Endodermal cell (in vitro differentiated cells): ENCODE results near the gene ASB15. TPM values are rescaled to one million over a fixed set of nuclear protein-coding genes. Genes with fewer than 3 reads are reported as not detected.

ENCODE experiments used
- DNase-seq: peaks from one replicate; pipeline ENCODE4 v3.0.0-alpha.2; 2017
- H3K27ac ChIP-seq: 2 replicates; pipeline ENCODE4 v1.5.1; 2013; ENCODE audit warnings: mild to moderate bottlenecking, low read depth, low read length, moderate library complexity
- H3K27me3 ChIP-seq: 2 replicates; pipeline ENCODE4 v1.6.1; 2013; ENCODE audit warnings: mild to moderate bottlenecking, low read length, moderate library complexity; ENCODE audit not compliant: insufficient read depth, control insufficient read depth, poor library complexity, severe bottlenecking
- H3K36me3 ChIP-seq: 2 replicates; pipeline ENCODE4 v1.7.0; 2013; ENCODE audit warnings: mild to moderate bottlenecking, low read length, moderate library complexity; ENCODE audit not compliant: control insufficient read depth, insufficient read depth
- H3K4me1 ChIP-seq: one replicate; pipeline ENCODE4 v1.7.0; 2013; ENCODE audit warnings: low read length; ENCODE audit not compliant: control insufficient read depth, insufficient read depth
- H3K4me3 ChIP-seq: 2 replicates; pipeline ENCODE4 v1.5.1; 2013; ENCODE audit warnings: mild to moderate bottlenecking, low read length, moderate library complexity
- H3K9ac ChIP-seq: 2 replicates; pipeline ENCODE4 v1.6.1; 2013; ENCODE audit warnings: mild to moderate bottlenecking, low read length, moderate library complexity; ENCODE audit not compliant: poor library complexity, severe bottlenecking; ENCODE audit errors: extremely low read depth
- H3K9me3 ChIP-seq: 2 replicates; pipeline ENCODE4 v1.6.1; 2013; ENCODE audit warnings: mild to moderate bottlenecking, low read length, moderate library complexity; ENCODE audit not compliant: control insufficient read depth
- H3K27ac Mint-ChIP-seq: 2 replicates; pipeline ENCODE4 v1.8.0; 2020; ENCODE audit warnings: mixed read lengths
- H3K27me3 Mint-ChIP-seq: 2 replicates; pipeline ENCODE4 v1.8.0; 2021; ENCODE audit warnings: mild to moderate bottlenecking, mixed read lengths; ENCODE audit not compliant: insufficient read depth
- H3K36me3 Mint-ChIP-seq: 2 replicates; pipeline ENCODE4 v1.8.0; 2020; ENCODE audit warnings: low read depth, mixed read lengths
- H3K4me1 Mint-ChIP-seq: 2 replicates; pipeline ENCODE4 v1.8.0; 2020; ENCODE audit warnings: mixed read lengths
- H3K4me3 Mint-ChIP-seq: 2 replicates; pipeline ENCODE4 v1.8.0; 2020; ENCODE audit warnings: mild to moderate bottlenecking, moderate library complexity, mixed read lengths
- H3K9me3 Mint-ChIP-seq: 2 replicates; pipeline ENCODE4 v1.8.0; 2020; ENCODE audit warnings: mild to moderate bottlenecking, mixed read lengths
- WGBS, 2 experiments: methylation state at CpG; one replicate each; pipeline versions ENCODE4 v1.1.5 to v1.1.7; 2013; ENCODE audit warnings: missing lambda C conversion rate in 2 of 2, mixed read lengths in 1 of 2; ENCODE audit not compliant: insufficient coverage in 1 of 2, insufficient read length in 1 of 2; 5-methylcytosine and 5-hydroxymethylcytosine counted together
- total RNA-seq, 2 donors: library from RNA; stranded (reverse); fragmentation: NEBNext Ultra II Directional in 1 of 2; extraction: Animal tissue kit (Norgen Biotek cat#: 25700) in 1 of 2; gene quantifications; 2 replicates in 1 of 2; 3 replicates in 1 of 2; pipeline ENCODE4 v1.2.1, GENCODE V29; 2021
- TF ChIP-seq, protein P1 (sequence below): fragments of 200-600 bp; sonication (generic); conservative IDR thresholded peaks from 2 replicates; pipeline ENCODE4 v1.5.0; 2021; ENCODE audit warnings: antibody characterized with exemption, mild to moderate bottlenecking

The ASB15 gene
- total RNA-seq, 2 donors from 2014 or later = not detected

DNA sequence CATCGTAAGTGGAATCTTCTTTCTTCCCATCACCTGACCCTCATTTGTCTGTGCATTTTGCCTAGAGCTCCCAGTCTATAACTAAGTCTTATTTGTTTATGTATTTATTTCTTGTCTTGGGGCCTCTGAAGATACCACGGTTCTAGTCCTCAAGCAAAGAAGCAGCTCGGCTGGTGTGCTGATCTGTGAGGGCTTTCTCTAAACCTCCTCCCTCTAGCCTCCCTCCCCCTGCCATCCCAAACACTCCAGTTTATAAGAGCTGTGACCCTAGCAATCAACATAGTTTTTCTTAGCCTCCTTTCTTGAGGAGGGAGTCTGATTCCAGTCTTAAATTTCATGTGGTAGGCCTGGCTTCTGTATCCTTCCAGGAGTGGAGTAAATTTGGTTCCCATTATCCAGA is 28.3 kb upstream of the ASB15 start:
- Mint-ChIP-seq H3K27me3 (no peaks in the 10 kb centered on the region), H3K4me1 (peaks cover 11% of the 10 kb centered on the region), H3K4me3 (no peak overlapping the region), H3K36me3 (no peaks in the 10 kb centered on the region), H3K9me3 (no peaks in the 10 kb centered on the region), H3K27ac (no peak overlapping the region)
- H3K4me3 ChIP-seq = no peak overlapping the region
- no peaks in the 10 kb centered on the region for H3K4me1 ChIP-seq
- H3K9me3 ChIP-seq = no peaks in the 10 kb centered on the region
- no peaks in the 10 kb centered on the region for H3K36me3 ChIP-seq
- H3K27me3 ChIP-seq = no peaks in the 10 kb centered on the region
- 66% methylated on average over 2 of the region's 3 CpGs; no CpG with 5 or more reads in 1 of the 2 experiments for WGBS, 2 experiments
- TF ChIP-seq, protein P1, sequence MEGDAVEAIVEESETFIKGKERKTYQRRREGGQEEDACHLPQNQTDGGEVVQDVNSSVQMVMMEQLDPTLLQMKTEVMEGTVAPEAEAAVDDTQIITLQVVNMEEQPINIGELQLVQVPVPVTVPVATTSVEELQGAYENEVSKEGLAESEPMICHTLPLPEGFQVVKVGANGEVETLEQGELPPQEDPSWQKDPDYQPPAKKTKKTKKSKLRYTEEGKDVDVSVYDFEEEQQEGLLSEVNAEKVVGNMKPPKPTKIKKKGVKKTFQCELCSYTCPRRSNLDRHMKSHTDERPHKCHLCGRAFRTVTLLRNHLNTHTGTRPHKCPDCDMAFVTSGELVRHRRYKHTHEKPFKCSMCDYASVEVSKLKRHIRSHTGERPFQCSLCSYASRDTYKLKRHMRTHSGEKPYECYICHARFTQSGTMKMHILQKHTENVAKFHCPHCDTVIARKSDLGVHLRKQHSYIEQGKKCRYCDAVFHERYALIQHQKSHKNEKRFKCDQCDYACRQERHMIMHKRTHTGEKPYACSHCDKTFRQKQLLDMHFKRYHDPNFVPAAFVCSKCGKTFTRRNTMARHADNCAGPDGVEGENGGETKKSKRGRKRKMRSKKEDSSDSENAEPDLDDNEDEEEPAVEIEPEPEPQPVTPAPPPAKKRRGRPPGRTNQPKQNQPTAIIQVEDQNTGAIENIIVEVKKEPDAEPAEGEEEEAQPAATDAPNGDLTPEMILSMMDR = no peak
- no peak overlapping the region for H3K9ac ChIP-seq
- H3K27ac ChIP-seq = no peak overlapping the region
- no peak for DNase-seq

DNA sequence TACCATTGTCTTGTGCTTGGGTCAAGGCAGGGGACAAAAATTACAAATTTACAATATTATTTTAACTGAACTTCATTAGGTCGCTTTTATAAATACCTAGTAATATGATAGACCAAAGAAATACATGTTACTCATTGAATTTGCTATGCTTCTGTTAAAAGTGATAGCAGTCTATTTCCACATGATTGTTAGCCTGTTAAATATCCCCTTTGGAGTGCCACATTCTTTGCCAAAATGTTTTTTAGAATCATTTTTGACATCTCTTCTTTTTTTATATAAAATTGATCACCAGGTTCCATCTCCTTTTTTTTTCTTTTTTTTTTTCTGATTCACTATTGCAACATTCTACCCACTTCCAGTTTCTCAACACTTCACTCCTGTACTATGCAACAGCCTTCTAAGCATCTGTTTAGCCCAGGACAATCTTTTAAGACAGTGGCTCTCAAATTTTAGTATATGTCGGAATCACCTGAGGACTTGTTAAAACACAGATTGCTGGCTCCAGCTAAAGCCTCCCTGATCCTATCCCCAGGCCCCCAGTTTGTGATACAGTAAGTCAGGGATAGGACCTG is 27.6 kb upstream of the ASB15 start:
- Histone ChIP-seq H3K9ac (no peak overlapping the region), H3K4me1 (no peaks in the 10 kb centered on the region), H3K36me3 (no peaks in the 10 kb centered on the region), H3K4me3 (no peak overlapping the region), H3K27ac (no peak overlapping the region), H3K9me3 (no peaks in the 10 kb centered on the region), H3K27me3 (no peaks in the 10 kb centered on the region)
- Mint-ChIP-seq H3K9me3 (no peaks in the 10 kb centered on the region), H3K4me3 (no peak overlapping the region), H3K27me3 (no peaks in the 10 kb centered on the region), H3K4me1 (peaks cover 11% of the 10 kb centered on the region), H3K27ac (no peak overlapping the region), H3K36me3 (no peaks in the 10 kb centered on the region)
- TF ChIP-seq, protein P1 = no peak
- WGBS, 2 experiments = 80 to 96% methylated on average over 1 to 2 of the region's 2 CpGs
- no peak for DNase-seq

DNA sequence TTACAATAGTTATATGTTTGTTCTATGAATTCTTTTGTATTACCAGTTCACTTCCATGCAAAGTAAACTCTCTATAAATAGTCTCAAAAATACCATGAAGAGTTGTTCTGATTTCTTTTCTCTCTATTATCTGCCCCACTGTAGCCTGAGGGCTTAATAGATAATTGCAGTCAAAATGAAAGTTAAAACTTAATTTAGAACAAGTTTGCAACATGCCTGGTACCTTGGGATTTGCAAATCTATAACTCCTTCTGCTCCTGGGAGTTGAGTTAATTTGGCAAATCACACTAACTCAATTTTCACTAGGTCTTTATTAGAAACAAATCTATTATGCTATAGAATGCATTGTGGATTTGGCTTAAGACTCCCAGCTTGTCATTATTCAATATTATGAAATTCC is 22.2 kb upstream of the ASB15 start:
- H3K9ac ChIP-seq = no peak overlapping the region
- Mint-ChIP-seq H3K27me3 (peaks cover 3% of the 10 kb centered on the region), H3K4me3 (no peak overlapping the region), H3K9me3 (no peaks in the 10 kb centered on the region), H3K4me1 (peaks cover 12% of the 10 kb centered on the region), H3K27ac (no peak overlapping the region), H3K36me3 (no peaks in the 10 kb centered on the region)
- no peaks in the 10 kb centered on the region for H3K4me1 ChIP-seq
- H3K4me3 ChIP-seq = no peak overlapping the region
- H3K27ac ChIP-seq = no peak overlapping the region
- H3K9me3 ChIP-seq = no peaks in the 10 kb centered on the region
- TF ChIP-seq, protein P1 = no peak
- no peak for DNase-seq
- H3K36me3 ChIP-seq = no peaks in the 10 kb centered on the region
- H3K27me3 ChIP-seq = no peaks in the 10 kb centered on the region
